ENCODE results near the gene BMP2K. TPM values are rescaled to one million over a fixed set of nuclear protein-coding genes. Genes with fewer than 3 reads are reported as not detected.

Gene BMP2K
- total RNA-seq, 1 donor from 2014 or later = 45.6 TPM

DNA sequence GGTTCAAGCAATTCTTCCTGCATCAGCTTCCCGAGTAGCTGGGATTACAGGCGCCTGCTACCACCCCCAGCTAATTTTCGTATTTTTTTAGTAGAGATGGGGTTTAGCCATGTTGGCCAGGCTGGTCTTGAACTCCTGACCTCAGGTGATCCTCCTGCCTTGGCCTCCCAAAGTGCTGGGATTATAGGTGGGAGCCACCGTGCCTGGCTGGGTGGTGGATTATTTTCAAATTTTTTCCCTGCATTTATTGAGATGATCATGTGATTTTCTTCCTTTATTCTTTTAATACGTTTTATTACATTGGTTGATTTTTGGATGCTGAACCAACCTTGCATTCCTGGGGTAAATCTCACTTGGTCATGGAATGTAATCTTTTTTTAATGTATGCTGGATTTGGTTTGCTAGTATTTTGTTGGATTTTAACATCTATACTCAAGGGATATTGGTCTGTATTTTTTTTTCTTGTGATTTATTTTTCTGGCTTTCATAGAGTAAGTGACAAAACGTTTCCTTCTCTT is 30.9 kb downstream of the BMP2K start:
- TF ChIP-seq, protein P1, sequence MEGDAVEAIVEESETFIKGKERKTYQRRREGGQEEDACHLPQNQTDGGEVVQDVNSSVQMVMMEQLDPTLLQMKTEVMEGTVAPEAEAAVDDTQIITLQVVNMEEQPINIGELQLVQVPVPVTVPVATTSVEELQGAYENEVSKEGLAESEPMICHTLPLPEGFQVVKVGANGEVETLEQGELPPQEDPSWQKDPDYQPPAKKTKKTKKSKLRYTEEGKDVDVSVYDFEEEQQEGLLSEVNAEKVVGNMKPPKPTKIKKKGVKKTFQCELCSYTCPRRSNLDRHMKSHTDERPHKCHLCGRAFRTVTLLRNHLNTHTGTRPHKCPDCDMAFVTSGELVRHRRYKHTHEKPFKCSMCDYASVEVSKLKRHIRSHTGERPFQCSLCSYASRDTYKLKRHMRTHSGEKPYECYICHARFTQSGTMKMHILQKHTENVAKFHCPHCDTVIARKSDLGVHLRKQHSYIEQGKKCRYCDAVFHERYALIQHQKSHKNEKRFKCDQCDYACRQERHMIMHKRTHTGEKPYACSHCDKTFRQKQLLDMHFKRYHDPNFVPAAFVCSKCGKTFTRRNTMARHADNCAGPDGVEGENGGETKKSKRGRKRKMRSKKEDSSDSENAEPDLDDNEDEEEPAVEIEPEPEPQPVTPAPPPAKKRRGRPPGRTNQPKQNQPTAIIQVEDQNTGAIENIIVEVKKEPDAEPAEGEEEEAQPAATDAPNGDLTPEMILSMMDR (IDR thresholded peaks at IDR 0.05) = no peak
- Histone ChIP-seq H3K27me3 (no peaks in the 10 kb centered on the region), H3K27ac (no peak overlapping the region), H3K4me1 (peaks cover 3% of the 10 kb centered on the region), H3K9me3 (peaks cover 6% of the 10 kb centered on the region), H3K4me3 (no peak overlapping the region), H3K36me3 (no peaks in the 10 kb centered on the region)
- intact Hi-C loops (cut with DNase I) = no loop called here
- DNase-seq = no peak
- no peak for ATAC-seq

DNA sequence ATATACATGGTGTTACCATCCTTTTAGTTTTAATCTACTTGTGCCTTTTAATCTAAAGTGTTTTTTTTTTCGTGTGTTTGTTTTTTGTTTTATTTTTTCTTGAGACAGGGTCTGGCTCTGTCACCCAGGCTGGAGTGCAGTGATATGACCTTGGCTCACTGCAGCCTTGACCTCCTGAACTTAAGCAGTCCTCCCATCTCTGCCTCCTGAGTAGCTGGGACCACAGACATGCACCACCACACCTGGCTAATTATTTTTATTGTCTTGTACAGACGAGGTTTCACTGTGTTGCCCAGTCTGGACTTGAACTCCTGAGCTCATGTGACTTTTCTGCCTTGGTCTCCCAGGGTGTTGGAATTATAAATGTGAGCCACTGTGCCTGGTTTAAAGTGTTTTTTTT is 33.1 kb downstream of the BMP2K start:
- ATAC-seq = no peak
- Histone ChIP-seq H3K27me3 (no peaks in the 10 kb centered on the region), H3K36me3 (no peaks in the 10 kb centered on the region), H3K27ac (no peak overlapping the region), H3K4me3 (no peak overlapping the region), H3K9me3 (peaks cover 6% of the 10 kb centered on the region), H3K4me1 (peaks cover 3% of the 10 kb centered on the region)
- intact Hi-C loops (cut with DNase I) = no loop called here
- TF ChIP-seq, protein P1 (IDR thresholded peaks at IDR 0.05) = no peak
- no peak for DNase-seq

DNA sequence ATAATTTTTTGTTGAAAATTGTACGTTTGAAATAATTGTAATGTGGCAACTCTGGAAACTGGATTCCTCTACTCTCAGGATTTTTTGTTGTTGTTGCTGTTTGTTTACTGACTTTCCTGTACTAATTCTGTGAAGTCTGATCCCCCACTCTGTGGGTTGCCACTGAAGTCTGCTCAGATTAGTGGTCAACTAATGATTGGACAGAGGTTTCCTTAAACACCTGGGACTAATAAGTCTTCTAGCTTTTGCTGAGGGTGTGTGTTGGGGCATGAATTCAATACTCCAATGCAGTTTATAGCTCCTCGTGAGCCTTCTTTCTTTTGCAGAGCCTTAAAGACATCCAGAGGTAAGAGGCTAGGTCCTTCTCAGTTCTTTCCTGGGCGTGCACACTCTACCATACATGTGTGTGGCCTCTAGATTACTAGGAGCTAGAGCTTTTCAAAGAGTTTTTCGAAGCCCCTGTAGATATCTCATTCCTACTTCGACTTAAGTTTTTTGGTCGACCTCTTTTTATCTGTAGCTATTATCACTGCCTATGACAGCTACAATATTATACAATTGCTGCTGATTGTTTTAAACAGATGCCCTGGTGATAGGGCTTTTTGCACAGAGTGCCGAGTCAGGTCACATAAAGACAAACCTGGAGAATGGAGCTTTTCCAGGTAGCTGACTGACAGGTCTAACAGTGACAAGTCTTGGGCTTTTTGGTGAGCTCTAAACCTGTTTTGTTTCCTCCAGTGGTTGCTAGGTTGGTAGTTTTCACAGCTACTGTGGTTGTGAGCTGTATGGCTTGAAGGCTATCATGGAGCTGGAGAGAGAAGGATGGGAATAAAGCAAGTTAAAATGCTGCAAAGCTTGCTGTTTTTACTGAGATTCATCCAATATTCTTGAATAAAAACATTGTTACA is 34.0 kb downstream of the BMP2K start:
- intact Hi-C loops (cut with DNase I) = no loop called here
- Histone ChIP-seq H3K36me3 (no peaks in the 10 kb centered on the region), H3K4me1 (peaks cover 3% of the 10 kb centered on the region), H3K27ac (no peak overlapping the region), H3K27me3 (no peaks in the 10 kb centered on the region), H3K4me3 (no peak overlapping the region), H3K9me3 (peaks cover 6% of the 10 kb centered on the region)
- DNase-seq = no peak
- TF ChIP-seq, protein P1 (IDR thresholded peaks at IDR 0.05) = no peak
- no peak for ATAC-seq

DNA sequence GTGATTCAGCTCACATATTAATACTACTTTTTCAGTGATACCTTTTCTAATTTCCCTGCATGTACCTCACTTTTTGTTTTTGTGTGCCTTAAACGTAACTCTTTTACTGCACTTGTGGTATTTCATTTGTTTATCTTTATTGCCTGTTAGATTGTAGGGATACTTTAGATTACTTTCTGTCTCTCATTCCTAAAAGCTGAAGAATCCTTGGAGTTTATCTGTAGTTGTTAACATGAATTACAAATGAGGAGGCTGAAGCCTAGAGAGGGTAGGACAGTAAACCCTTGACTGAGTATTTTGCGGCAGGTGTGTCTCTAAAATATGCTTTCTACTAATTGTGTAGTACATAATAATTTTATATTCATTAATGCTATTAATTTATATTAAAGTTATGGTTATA is 34.9 kb downstream of the BMP2K start:
- H3K27me3 ChIP-seq = no peaks in the 10 kb centered on the region
- ATAC-seq (no peak), DNase-seq (no peak)
- H3K36me3 ChIP-seq = no peaks in the 10 kb centered on the region
- H3K4me1 ChIP-seq = peaks cover 3% of the 10 kb centered on the region
- TF ChIP-seq, protein P1 (IDR thresholded peaks at IDR 0.05) = no peak
- intact Hi-C loops (cut with DNase I) = no loop called here
- no peak overlapping the region for H3K27ac ChIP-seq
- no peak overlapping the region for H3K4me3 ChIP-seq
- H3K9me3 ChIP-seq = peaks cover 6% of the 10 kb centered on the region

DNA sequence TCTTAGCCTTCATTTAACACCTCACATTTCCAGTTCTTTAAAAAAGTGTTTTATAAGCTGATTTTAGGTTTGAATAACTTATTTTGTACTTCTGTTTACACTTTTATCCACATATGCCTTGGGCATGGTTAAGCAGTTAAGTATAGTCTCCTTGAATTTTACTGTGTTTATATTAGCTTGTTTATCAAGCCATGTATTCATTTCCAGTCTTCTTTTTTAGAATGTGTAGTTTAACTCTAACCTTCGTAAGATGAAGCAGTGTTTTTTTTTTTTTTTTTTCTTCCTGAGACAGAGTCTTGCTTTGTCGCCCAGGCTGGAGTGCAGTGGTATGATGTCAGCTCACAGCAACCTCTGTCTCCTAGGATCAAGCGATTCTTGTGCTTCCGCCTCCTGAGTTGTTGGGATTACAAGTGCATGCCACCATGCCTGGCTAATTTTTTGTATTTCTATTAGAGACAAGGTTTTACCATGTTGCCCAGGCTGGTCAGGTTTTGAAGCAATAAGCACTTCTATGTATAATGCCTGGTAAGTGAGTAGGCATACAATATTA is 42.5 kb downstream of the BMP2K start:
- ATAC-seq = no peak
- TF ChIP-seq, protein P1 (IDR thresholded peaks at IDR 0.05) = no peak
- Histone ChIP-seq H3K9me3 (no peaks in the 10 kb centered on the region), H3K4me3 (no peak overlapping the region), H3K27ac (no peak overlapping the region), H3K27me3 (no peaks in the 10 kb centered on the region), H3K36me3 (no peaks in the 10 kb centered on the region), H3K4me1 (no peaks in the 10 kb centered on the region)
- no peak for DNase-seq
- intact Hi-C loops (cut with DNase I) = no loop called here
